K562 (cell line): Measurements from ENCODE around the gene SCP2.

ENCODE experiments used
- EZH2 ChIP-seq: IDR thresholded peaks from 2 replicates; pipeline ENCODE4 v1.6.1; 2012; ENCODE audit warnings: low read depth, mild to moderate bottlenecking, inconsistent platforms, low read length, borderline replicate concordance
- FOXK1 ChIP-seq: sonication (generic); formaldehyde crosslinking; IDR thresholded peaks from 2 replicates; pipeline ENCODE4 v1.8.0; 2022; ENCODE audit warnings: missing genetic modification reagents, mild to moderate bottlenecking, borderline replicate concordance
- HDAC6 ChIP-seq: IDR thresholded peaks from 2 replicates; pipeline ENCODE4 v1.6.1; 2012; ENCODE audit warnings: low read depth, mild to moderate bottlenecking, control low read depth, inconsistent platforms, low read length, moderate library complexity
- IRF9 ChIP-seq: fragments of 450-650 bp; IDR thresholded peaks from 2 replicates; pipeline ENCODE4 v1.6.1; 2016; ENCODE audit warnings: missing biosample characterization, missing genetic modification characterization
- POLR2AphosphoS5 ChIP-seq: IDR thresholded peaks from 2 replicates; pipeline ENCODE4 v1.6.1; 2011; ENCODE audit warnings: mild to moderate bottlenecking, low read depth, low read length, moderate library complexity; ENCODE audit not compliant: control insufficient read depth, insufficient read depth
- ZNF318 ChIP-seq, 2 experiments: fragments of 450-650 bp; IDR thresholded peaks; 2 replicates each; pipeline ENCODE4 v1.6.1; 2016; ENCODE audit warnings: mild to moderate bottlenecking in 2 of 2, borderline replicate concordance in 1 of 2, low read depth in 1 of 2, moderate library complexity in 1 of 2
- TF ChIP-seq, protein P1 (sequence below), 3 experiments: IDR thresholded peaks in 2 of 3; conservative IDR thresholded peaks in 1 of 3; 2 replicates each; pipeline ENCODE4 v1.5.1; 2011 to 2012; ENCODE audit warnings: low read length in 3 of 3, mild to moderate bottlenecking in 3 of 3, control low read depth in 2 of 3, improper control_type of control experiment in 1 of 3, inconsistent platforms in 1 of 3, low read depth in 1 of 3, mixed read lengths in 1 of 3, moderate library complexity in 1 of 3; ENCODE audit not compliant: insufficient read depth in 2 of 3
- TF ChIP-seq, protein P2 (sequence below), 2 experiments: fragments of 450-650 bp in 1 of 2; sonication (generic) in 1 of 2; formaldehyde crosslinking; conservative IDR thresholded peaks; 2 replicates each; pipeline versions ENCODE4 v1.4.0 to v1.8.1; 2020 to 2022; ENCODE audit warnings: mild to moderate bottlenecking in 1 of 2, missing genetic modification reagents in 1 of 2
- TF ChIP-seq, protein P3 (sequence below): sonication (generic); formaldehyde crosslinking; IDR thresholded peaks from 2 replicates; pipeline ENCODE4 v1.8.1; 2023; ENCODE audit warnings: mild to moderate bottlenecking, missing genetic modification reagents

- TF ChIP-seq EZH2: no peak
- TF ChIP-seq, protein P1, sequence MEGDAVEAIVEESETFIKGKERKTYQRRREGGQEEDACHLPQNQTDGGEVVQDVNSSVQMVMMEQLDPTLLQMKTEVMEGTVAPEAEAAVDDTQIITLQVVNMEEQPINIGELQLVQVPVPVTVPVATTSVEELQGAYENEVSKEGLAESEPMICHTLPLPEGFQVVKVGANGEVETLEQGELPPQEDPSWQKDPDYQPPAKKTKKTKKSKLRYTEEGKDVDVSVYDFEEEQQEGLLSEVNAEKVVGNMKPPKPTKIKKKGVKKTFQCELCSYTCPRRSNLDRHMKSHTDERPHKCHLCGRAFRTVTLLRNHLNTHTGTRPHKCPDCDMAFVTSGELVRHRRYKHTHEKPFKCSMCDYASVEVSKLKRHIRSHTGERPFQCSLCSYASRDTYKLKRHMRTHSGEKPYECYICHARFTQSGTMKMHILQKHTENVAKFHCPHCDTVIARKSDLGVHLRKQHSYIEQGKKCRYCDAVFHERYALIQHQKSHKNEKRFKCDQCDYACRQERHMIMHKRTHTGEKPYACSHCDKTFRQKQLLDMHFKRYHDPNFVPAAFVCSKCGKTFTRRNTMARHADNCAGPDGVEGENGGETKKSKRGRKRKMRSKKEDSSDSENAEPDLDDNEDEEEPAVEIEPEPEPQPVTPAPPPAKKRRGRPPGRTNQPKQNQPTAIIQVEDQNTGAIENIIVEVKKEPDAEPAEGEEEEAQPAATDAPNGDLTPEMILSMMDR (IDR thresholded peaks at IDR 0.05 in 2 of 3, conservative IDR thresholded peaks at IDR 0.05 in 1 of 3; ENCODE audit: insufficient read depth in 2 of 3, low read depth in 1 of 3, low read length in 3 of 3): no peak
- TF ChIP-seq POLR2AphosphoS5: no peak
- TF ChIP-seq HDAC6: no peak
- no peak for TF ChIP-seq IRF9 (tag)
- no peak for TF ChIP-seq ZNF318 (IDR thresholded peaks at IDR 0.05; ENCODE audit: borderline replicate concordance in 1 of 2, low read depth in 1 of 2)
- TF ChIP-seq FOXK1 (CRISPR knock-in tag): no peak
- TF ChIP-seq, protein P2, sequence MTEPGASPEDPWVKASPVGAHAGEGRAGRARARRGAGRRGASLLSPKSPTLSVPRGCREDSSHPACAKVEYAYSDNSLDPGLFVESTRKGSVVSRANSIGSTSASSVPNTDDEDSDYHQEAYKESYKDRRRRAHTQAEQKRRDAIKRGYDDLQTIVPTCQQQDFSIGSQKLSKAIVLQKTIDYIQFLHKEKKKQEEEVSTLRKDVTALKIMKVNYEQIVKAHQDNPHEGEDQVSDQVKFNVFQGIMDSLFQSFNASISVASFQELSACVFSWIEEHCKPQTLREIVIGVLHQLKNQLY (CRISPR knock-in tag; conservative IDR thresholded peaks at IDR 0.05): no peak
- TF ChIP-seq, protein P3, sequence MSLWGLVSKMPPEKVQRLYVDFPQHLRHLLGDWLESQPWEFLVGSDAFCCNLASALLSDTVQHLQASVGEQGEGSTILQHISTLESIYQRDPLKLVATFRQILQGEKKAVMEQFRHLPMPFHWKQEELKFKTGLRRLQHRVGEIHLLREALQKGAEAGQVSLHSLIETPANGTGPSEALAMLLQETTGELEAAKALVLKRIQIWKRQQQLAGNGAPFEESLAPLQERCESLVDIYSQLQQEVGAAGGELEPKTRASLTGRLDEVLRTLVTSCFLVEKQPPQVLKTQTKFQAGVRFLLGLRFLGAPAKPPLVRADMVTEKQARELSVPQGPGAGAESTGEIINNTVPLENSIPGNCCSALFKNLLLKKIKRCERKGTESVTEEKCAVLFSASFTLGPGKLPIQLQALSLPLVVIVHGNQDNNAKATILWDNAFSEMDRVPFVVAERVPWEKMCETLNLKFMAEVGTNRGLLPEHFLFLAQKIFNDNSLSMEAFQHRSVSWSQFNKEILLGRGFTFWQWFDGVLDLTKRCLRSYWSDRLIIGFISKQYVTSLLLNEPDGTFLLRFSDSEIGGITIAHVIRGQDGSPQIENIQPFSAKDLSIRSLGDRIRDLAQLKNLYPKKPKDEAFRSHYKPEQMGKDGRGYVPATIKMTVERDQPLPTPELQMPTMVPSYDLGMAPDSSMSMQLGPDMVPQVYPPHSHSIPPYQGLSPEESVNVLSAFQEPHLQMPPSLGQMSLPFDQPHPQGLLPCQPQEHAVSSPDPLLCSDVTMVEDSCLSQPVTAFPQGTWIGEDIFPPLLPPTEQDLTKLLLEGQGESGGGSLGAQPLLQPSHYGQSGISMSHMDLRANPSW (CRISPR knock-in tag): no peak
These were observed 34.5 kb upstream of the SCP2 start for GRCh38 chr1:52892424-52893215.
